ENCODE data around the gene DTNB.
"Not testable (repeated sequence)": the region's sequence is repeated elsewhere in the genome, so short reads cannot be mapped to it uniquely, and the experiment has no call there.

DTNB gene

DNA sequence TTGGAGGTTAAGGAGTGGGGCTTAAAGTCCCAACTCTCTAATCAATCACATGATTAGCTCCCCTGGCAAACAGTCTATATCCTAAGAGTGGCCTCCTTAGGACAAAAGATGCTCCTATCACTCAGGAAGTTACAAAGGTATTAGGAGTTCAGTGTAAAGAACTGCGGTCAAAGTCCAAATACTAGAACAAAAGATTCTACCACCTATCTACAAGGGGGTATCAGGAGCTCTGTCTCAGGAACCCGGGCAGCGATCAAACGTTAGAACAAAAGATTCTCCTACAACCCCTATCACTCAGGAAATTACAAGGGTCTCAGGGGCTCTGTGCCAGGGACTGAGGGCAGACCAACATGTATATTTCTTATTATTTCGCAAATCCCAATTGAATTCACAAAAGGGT lies 58.0 kb downstream of the DTNB start:
- TF ChIP-seq EZH2 (IDR thresholded peaks at IDR 0.05) (no peak), POLR2AphosphoS5 (IDR thresholded peaks at IDR 0.05; ENCODE audit: borderline replicate concordance, low read depth, low read length) (no peak), FOXP2 (optimal IDR thresholded peaks at IDR 0.05; ENCODE audit: control extremely low read depth, extremely low read length, insufficient read depth) (no peak)
- no peak for DNase-seq (ENCODE audit: low read depth, low spot score)
- Histone ChIP-seq H3K27ac (0 out of 2 replicates have a peak overlapping the region, but pooled peaks have one; percentile 27), H3K4me3 (no peak overlapping the region), H3K36me3 (ENCODE audit: insufficient read depth, low read length) (0 out of 2 replicates have a peak, but pooled peaks cover 5% of the 10 kb centered on the region), H3K9ac (ENCODE audit: insufficient read length) (no peak overlapping the region), H3K9me3 (ENCODE audit: low read depth, low read length) (no peaks in the 10 kb centered on the region)

DNA sequence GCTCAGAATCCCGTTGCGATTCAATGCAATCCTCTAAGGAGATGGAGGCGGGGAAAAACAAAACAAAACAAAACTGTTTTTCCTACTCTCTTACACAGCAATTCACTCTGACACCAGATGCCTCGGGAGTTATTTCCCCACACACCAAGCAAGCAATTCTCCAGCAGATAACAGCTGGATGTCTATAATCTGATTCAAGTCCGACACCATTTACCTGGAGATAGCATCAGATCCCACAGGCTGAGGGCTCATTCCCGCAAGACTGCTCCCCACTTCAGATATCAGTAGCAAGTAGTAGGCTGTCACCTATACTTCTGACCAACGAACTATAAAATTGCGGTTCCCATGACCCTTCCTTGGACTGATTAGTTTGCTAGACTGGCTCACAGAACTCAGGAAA lies 58.7 kb downstream of the DTNB start:
- Histone ChIP-seq H3K9ac (ENCODE audit: insufficient read length) (no peak overlapping the region), H3K9me3 (ENCODE audit: low read depth, low read length) (no peaks in the 10 kb centered on the region), H3K27ac (no peak overlapping the region), H3K36me3 (ENCODE audit: insufficient read depth, low read length) (0 out of 2 replicates have a peak, but pooled peaks cover 5% of the 10 kb centered on the region), H3K4me3 (no peak overlapping the region)
- no peak for DNase-seq (ENCODE audit: low read depth, low spot score)
- TF ChIP-seq FOXP2 (optimal IDR thresholded peaks at IDR 0.05; ENCODE audit: control extremely low read depth, extremely low read length, insufficient read depth) (no peak), EZH2 (IDR thresholded peaks at IDR 0.05) (no peak), POLR2AphosphoS5 (IDR thresholded peaks at IDR 0.05; ENCODE audit: borderline replicate concordance, low read depth, low read length) (no peak)

DNA sequence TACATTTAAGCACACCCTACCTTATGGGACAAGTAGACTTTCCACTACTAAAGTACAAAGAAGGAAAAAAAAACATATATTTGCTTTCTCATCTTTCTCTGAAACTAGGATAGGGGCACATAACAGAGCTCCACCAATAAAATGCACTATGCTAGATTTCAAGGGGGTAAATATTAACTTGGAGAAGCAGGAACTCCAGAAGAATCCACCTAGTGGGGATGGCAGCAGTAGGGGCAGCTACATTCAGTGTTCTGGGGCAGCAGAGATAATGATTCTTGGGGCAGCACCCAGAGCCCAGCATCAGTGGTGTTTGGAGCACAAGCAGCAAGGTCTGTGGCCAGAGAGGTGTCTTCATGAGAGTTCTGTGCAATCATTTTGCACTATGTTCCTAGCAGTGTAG lies 64.7 kb downstream of the DTNB start:
- Histone ChIP-seq H3K36me3 (ENCODE audit: insufficient read depth, low read length) (no peaks in the 10 kb centered on the region), H3K9ac (ENCODE audit: insufficient read length) (no peak overlapping the region), H3K9me3 (ENCODE audit: low read depth, low read length) (no peaks in the 10 kb centered on the region), H3K27ac (no peak overlapping the region), H3K4me3 (no peak overlapping the region)
- DNase-seq (ENCODE audit: low read depth, low spot score): no peak
- TF ChIP-seq POLR2AphosphoS5 (IDR thresholded peaks at IDR 0.05; ENCODE audit: borderline replicate concordance, low read depth, low read length) (no peak), FOXP2 (optimal IDR thresholded peaks at IDR 0.05; ENCODE audit: control extremely low read depth, extremely low read length, insufficient read depth) (no peak), EZH2 (IDR thresholded peaks at IDR 0.05) (no peak)

DNA sequence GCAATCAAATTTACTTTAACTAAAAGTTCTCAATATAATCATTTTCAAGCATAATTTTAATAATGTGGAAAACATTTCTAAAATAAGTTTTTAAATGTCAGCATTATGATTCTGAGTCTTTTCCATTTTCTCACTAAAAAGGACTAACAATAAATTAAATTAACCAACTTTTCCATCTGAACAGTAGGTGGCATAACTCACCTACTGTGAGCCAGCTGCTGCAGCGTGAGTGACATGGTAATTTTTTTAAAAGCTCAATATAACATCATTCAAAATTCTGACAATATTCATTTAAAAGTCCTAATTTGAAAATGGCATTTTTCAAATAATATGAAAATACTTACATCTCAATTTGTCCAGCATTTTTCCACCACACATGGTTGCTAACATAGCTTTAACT lies 66.5 kb downstream of the DTNB start:
- Histone ChIP-seq H3K4me3 (no peak overlapping the region), H3K9ac (ENCODE audit: insufficient read length) (no peak overlapping the region), H3K36me3 (ENCODE audit: insufficient read depth, low read length) (no peaks in the 10 kb centered on the region), H3K9me3 (ENCODE audit: low read depth, low read length) (no peaks in the 10 kb centered on the region), H3K27ac (no peak overlapping the region)
- TF ChIP-seq EZH2 (IDR thresholded peaks at IDR 0.05): no peak
- TF ChIP-seq POLR2AphosphoS5 (IDR thresholded peaks at IDR 0.05; ENCODE audit: borderline replicate concordance, low read depth, low read length): no peak
- no peak for TF ChIP-seq FOXP2 (optimal IDR thresholded peaks at IDR 0.05; ENCODE audit: control extremely low read depth, extremely low read length, insufficient read depth)
- no peak for DNase-seq (ENCODE audit: low read depth, low spot score)

DNA sequence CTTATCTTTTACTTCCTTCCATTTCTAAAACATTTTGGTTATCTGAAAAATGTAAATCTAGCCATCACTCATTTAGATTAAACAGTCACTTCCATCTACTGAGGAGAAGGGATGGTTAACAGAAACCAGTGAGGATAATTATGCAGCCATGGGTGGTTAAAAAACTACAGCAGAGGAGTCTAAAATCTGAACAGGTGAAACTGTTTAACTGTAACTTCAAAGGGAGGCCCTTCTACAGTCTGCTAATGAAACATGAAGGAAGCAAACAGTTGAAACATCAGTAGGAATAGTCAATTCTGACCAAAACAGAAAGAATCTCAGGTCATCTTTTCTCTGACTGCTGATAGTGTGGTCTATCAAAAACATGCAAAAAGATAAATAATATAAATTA lies 71.0 kb downstream of the DTNB start:
- H3K9ac ChIP-seq (ENCODE audit: insufficient read length): no peak overlapping the region
- H3K4me3 ChIP-seq: no peak overlapping the region
- no peak overlapping the region for H3K27ac ChIP-seq
- H3K9me3 ChIP-seq (ENCODE audit: low read depth, low read length): no peaks in the 10 kb centered on the region
- TF ChIP-seq POLR2AphosphoS5 (IDR thresholded peaks at IDR 0.05; ENCODE audit: borderline replicate concordance, low read depth, low read length) (no peak), EZH2 (IDR thresholded peaks at IDR 0.05) (no peak), FOXP2 (optimal IDR thresholded peaks at IDR 0.05; ENCODE audit: control extremely low read depth, extremely low read length, insufficient read depth) (no peak)
- no peak for DNase-seq (ENCODE audit: low read depth, low spot score)
- H3K36me3 ChIP-seq (ENCODE audit: insufficient read depth, low read length): peaks cover 3% of the 10 kb centered on the region; the same call in 1 of the 2 replicates

DNA sequence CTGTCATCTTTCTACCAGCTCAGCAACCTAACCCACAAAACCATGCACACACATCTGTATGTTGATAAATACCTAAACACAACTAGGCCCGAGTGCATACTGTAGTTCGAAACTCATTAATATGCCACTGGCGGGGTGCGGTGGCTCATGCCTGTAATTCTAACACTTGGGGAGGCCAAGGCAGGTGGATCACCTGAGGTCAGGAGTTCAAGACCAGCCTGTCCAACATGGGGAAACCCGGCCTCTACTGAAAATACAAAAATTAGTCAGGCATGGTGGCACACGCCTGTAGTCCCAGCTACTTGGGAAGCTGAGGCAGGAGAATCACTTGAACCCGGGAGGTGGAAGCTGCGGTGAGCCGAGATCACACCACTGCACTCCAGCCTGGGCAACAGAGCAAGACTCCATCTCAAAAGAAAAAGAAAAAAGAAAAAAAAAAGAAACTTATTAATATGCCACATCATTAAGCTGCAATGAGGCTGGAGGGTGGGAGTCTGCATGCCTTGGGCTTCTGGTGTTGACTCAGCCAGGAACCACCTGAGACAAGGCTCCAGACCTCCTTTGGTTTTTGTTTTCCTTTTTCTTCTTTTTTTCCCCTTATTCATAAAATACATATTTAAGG lies 71.6 kb downstream of the DTNB start:
- not testable (repeated sequence) for H3K4me3 ChIP-seq; DNase-seq (ENCODE audit: low read depth, low spot score); H3K27ac ChIP-seq; H3K9me3 ChIP-seq (ENCODE audit: low read depth, low read length); H3K9ac ChIP-seq (ENCODE audit: insufficient read length); H3K36me3 ChIP-seq (ENCODE audit: insufficient read depth, low read length)

DNA sequence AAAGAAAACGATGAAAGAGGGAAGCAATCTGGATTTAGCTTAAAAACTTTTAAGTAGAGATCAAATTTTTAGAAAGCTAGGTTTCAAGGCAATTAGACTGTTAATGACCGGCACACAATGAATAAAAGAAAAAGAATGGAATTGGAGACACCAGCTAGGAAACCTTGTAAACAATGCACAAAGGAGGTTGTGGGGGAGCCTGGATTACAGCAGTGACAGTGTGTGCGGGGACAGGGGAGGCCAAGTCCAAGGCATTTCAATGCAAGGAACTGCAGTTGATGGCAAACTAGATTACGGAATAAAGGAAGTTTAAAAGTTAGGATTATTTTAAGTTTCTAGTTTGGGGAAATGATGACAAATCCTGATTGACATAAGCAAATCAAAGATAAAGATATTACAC lies 74.5 kb downstream of the DTNB start:
- DNase-seq (ENCODE audit: low read depth, low spot score): no peak
- TF ChIP-seq POLR2AphosphoS5 (IDR thresholded peaks at IDR 0.05; ENCODE audit: borderline replicate concordance, low read depth, low read length): no peak
- no peak for TF ChIP-seq FOXP2 (optimal IDR thresholded peaks at IDR 0.05; ENCODE audit: control extremely low read depth, extremely low read length, insufficient read depth)
- no peak for TF ChIP-seq EZH2 (IDR thresholded peaks at IDR 0.05)
- Histone ChIP-seq H3K4me3 (no peak overlapping the region), H3K9ac (ENCODE audit: insufficient read length) (no peak overlapping the region), H3K9me3 (ENCODE audit: low read depth, low read length) (no peaks in the 10 kb centered on the region), H3K36me3 (ENCODE audit: insufficient read depth, low read length) (peaks cover 3% of the 10 kb centered on the region; the same call in 1 of the 2 replicates), H3K27ac (no peak overlapping the region)

DNA sequence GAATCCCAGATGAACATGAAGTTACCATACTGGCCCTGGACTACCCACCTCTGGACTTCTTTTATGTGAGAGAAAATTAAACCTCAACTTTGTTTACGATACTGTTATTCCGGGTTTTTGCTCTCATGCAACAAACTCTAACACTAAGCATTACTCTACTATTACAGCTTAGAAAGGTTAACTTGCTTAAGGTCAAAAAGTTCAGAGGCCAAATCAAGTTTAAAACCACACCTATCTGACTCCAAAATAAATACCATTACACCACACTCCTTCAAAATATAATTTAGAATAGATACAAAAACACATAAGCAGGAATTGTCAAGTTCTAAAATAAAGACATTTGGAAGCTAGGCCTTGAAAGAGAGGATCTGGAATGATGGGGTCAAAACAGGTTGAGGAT lies 75.0 kb downstream of the DTNB start:
- TF ChIP-seq POLR2AphosphoS5 (IDR thresholded peaks at IDR 0.05; ENCODE audit: borderline replicate concordance, low read depth, low read length) (no peak), EZH2 (IDR thresholded peaks at IDR 0.05) (no peak)
- Histone ChIP-seq H3K36me3 (ENCODE audit: insufficient read depth, low read length) (peaks cover 3% of the 10 kb centered on the region; the same call in 1 of the 2 replicates), H3K9ac (ENCODE audit: insufficient read length) (no peak overlapping the region), H3K9me3 (ENCODE audit: low read depth, low read length) (no peaks in the 10 kb centered on the region), H3K27ac (no peak overlapping the region), H3K4me3 (no peak overlapping the region)
- DNase-seq (ENCODE audit: low read depth, low spot score): no peak

DNA sequence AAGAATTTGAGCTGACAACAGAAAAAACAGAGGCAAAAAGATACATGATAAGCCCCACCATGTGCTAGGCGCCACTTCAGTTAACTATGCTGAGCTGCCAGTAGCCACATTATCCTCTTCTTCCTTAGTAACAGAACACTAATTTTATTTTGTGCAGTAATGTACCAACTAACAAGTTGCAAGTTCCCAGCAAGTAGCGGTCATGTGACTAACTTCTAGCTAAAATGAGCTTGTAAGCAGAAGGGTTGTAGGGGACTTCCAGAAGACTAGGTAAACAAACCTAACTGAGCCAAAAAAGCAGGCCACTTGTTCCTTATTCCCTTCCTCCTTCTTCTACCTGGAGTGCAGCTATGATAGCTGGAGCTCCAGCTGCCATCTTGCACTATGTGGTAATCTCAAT lies 75.5 kb downstream of the DTNB start:
- Histone ChIP-seq H3K9me3 (ENCODE audit: low read depth, low read length) (no peaks in the 10 kb centered on the region), H3K9ac (ENCODE audit: insufficient read length) (no peak overlapping the region), H3K27ac (no peak overlapping the region), H3K36me3 (ENCODE audit: insufficient read depth, low read length) (peaks cover 3% of the 10 kb centered on the region; the same call in 1 of the 2 replicates), H3K4me3 (no peak overlapping the region)
- TF ChIP-seq POLR2AphosphoS5 (IDR thresholded peaks at IDR 0.05; ENCODE audit: borderline replicate concordance, low read depth, low read length) (no peak), FOXP2 (optimal IDR thresholded peaks at IDR 0.05; ENCODE audit: control extremely low read depth, extremely low read length, insufficient read depth) (no peak)
- no peak for DNase-seq (ENCODE audit: low read depth, low spot score)
